Tibial nerve (tissue), 4 donors: ENCODE measurements around the gene RNASEL. TPM values are rescaled to one million over a fixed set of nuclear protein-coding genes. Genes with fewer than 3 reads are reported as not detected.

ENCODE experiments used
- DNase-seq, 2 donors: peaks; one replicate each; pipeline ENCODE4 v3.0.0-alpha.2; 2019; ENCODE audit warnings: low spot score in 2 of 2
- H3K27ac ChIP-seq, 4 donors: fragments of 200-600 bp; sonication (generic) in 3 of 4; one replicate each; pipeline ENCODE4 v1.5.1; 2017 to 2019; ENCODE audit warnings: mild to moderate bottlenecking in 1 of 4
- H3K27me3 ChIP-seq, 2 donors: fragments of 200-600 bp; sonication (generic) in 1 of 2; one replicate each; pipeline versions ENCODE4 v1.5.1 to v1.6.0; 2017 to 2019
- H3K36me3 ChIP-seq, 3 donors: fragments of 200-600 bp; sonication (generic); one replicate each; pipeline ENCODE4 v1.5.1; 2018 to 2019
- H3K4me1 ChIP-seq, 4 donors: fragments of 200-600 bp; sonication (generic) in 3 of 4; one replicate each; pipeline ENCODE4 v1.5.1; 2017 to 2019
- H3K4me3 ChIP-seq, 4 donors: fragments of 200-600 bp; sonication (generic) in 3 of 4; one replicate each; pipeline ENCODE4 v1.5.1; 2017 to 2019; ENCODE audit warnings: mild to moderate bottlenecking in 1 of 4, moderate library complexity in 1 of 4
- H3K9me3 ChIP-seq, 4 donors: fragments of 200-600 bp; sonication (generic) in 3 of 4; one replicate each; pipeline ENCODE4 v1.5.1; 2017 to 2019
- CTCF ChIP-seq, 5 experiments: fragments of 200-600 bp in 3 of 5; fragments of 450-650 bp in 2 of 5; sonication (generic) in 3 of 5; IDR thresholded peaks; one replicate each; pipeline ENCODE4 v1.5.1; 2016 to 2019; ENCODE audit warnings: antibody characterized with exemption in 5 of 5, mild to moderate bottlenecking in 3 of 5, moderate library complexity in 2 of 5
- EP300 ChIP-seq, 2 donors: sonication (generic); formaldehyde crosslinking; IDR thresholded peaks; one replicate each; pipeline ENCODE4 v1.6.1; 2017; ENCODE audit warnings: antibody characterized with exemption in 2 of 2, mild to moderate bottlenecking in 1 of 2
- POLR2A ChIP-seq, 2 donors: fragments of 450-650 bp; IDR thresholded peaks; one replicate each; pipeline ENCODE4 v1.6.1; 2017; ENCODE audit warnings: antibody characterized with exemption in 2 of 2, mild to moderate bottlenecking in 2 of 2, moderate library complexity in 2 of 2
- WGBS, 2 donors: methylation state at CpG; one replicate each; pipeline ENCODE4 v1.1.5; 2018; 5-methylcytosine and 5-hydroxymethylcytosine counted together
- total RNA-seq, 4 donors: library from RNA; depleted of rRNA; stranded (reverse); fragments of >200 nt; gene quantifications; one replicate each; pipeline ENCODE4 v1.1.0, GENCODE V29; 2016

Gene RNASEL
- total RNA-seq, 4 donors from 2014 or later, result 7.3 to 9.8 (median 8.8) TPM

DNA sequence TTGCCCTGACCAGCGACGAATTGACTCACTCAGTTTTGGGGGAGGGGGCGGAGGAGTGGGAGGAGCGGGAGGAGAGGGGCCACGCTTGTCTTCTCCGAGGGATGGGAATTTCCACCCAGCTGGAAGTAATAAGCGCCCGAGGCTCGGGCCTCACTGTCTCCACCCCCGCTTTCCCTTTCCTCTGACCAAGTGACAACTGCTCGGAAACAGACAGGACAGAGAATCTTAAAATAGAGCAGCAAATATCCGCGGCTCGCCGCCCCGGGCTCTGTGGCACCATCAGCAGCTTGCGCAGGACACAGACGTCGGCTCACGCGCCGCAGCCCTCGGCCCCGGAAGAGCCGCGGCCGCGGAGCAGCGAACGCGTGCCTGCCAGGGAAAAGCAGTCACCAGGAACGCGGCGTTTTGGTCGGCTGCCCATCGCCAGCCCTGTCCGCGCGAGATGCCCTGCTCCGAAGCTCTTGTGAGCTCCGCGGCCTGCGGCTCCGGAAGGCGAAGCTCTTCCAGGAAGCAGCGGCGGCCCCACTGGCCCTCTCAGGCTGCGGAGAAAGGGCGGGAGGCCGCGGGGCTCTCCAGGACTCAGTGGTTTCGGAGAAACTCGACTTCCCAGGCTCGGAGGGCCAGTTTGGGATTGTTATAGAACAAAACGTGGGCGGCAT lies 25.9 kb upstream of the RNASEL start:
- Histone ChIP-seq H3K27me3 (no peaks in the 10 kb centered on the region), H3K9me3 (no peaks in the 10 kb centered on the region), H3K36me3 (no peaks in the 10 kb centered on the region), H3K27ac (peak overlapping the region; percentile 77 to 96 (median 87)), H3K4me3 (peak overlapping the region; percentile 47 to 61 (median 58)), H3K4me1 (peaks cover 0 to 35% (median 14%) of the 10 kb centered on the region in 4 donors)
- 1 to 2% methylated on average over 18 to 47 of the region's 56 CpGs for WGBS, 2 donors
- no peak for TF ChIP-seq CTCF (IDR thresholded peaks at IDR 0.05)
- TF ChIP-seq EP300 (IDR thresholded peaks at IDR 0.05), result peak; percentile 11 to 81
- TF ChIP-seq POLR2A (IDR thresholded peaks at IDR 0.05), result peak; percentile 48 to 57
- peak; percentile 51 to 78 for DNase-seq

GRCh38 chr1:182611787-182612186 lies 22.7 kb upstream of the RNASEL start:
- TF ChIP-seq EP300 (IDR thresholded peaks at IDR 0.05), result no peak
- no peak for TF ChIP-seq CTCF (IDR thresholded peaks at IDR 0.05)
- no peak for TF ChIP-seq POLR2A (IDR thresholded peaks at IDR 0.05)
- no peak for DNase-seq
- Histone ChIP-seq H3K27ac (no peak overlapping the region), H3K9me3 (no peaks in the 10 kb centered on the region), H3K4me1 (peaks cover 0 to 24% (median 14%) of the 10 kb centered on the region in 4 donors), H3K27me3 (no peaks in the 10 kb centered on the region), H3K4me3 (no peak overlapping the region), H3K36me3 (no peaks in the 10 kb centered on the region)
- WGBS, 2 donors, result 86 to 91% methylated on average over 8 of the region's 8 CpGs

GRCh38 chr1:182611326-182611725 lies 22.3 kb upstream of the RNASEL start:
- Histone ChIP-seq H3K27ac (no peak overlapping the region), H3K27me3 (no peaks in the 10 kb centered on the region), H3K4me1 (peaks cover 0 to 19% (median 12%) of the 10 kb centered on the region in 4 donors), H3K9me3 (no peaks in the 10 kb centered on the region), H3K36me3 (no peaks in the 10 kb centered on the region), H3K4me3 (no peak overlapping the region)
- 71 to 86% methylated on average over 1 of the region's 1 CpG for WGBS, 2 donors
- TF ChIP-seq CTCF (IDR thresholded peaks at IDR 0.05), result no peak
- no peak for TF ChIP-seq EP300 (IDR thresholded peaks at IDR 0.05)
- no peak for DNase-seq

DNA sequence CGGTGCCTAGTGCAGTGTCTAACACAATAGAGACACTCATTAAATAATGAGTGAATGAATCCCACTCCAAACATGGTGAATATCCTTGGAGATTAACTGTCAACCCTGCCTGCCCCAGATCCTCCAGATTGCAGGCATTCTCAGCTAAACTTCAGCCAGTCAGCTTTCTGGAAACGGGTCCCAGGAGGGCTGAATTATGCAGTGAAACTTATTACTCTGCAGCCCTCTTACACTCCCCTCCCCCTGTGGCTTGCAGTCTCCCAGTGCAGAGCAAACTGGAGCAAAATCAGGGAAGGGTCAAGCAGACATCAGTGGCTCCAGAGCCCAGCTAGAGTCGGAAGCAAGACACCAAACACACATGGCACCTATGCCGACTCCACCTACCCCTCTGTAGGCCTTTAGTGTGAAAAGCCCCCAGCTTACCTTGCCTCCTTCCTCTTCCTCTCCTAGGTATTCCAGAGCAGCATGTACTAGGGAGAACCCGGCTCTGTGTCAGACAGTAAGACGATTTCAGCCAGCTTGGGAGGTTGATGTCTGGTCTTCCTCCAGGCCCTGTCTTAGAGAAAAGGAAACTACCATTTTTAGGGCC lies 21.6 kb upstream of the RNASEL start:
- DNase-seq, result no peak
- WGBS, 2 donors, result 70 to 80% methylated on average over 6 of the region's 6 CpGs
- no peaks in the 10 kb centered on the region for H3K36me3 ChIP-seq
- no peaks in the 10 kb centered on the region for H3K9me3 ChIP-seq
- TF ChIP-seq CTCF (IDR thresholded peaks at IDR 0.05) (no peak), EP300 (IDR thresholded peaks at IDR 0.05) (no peak), POLR2A (IDR thresholded peaks at IDR 0.05) (no peak)
- H3K4me1 ChIP-seq, result peaks cover 0 to 13% (median 7%) of the 10 kb centered on the region in 4 donors
- H3K4me3 ChIP-seq, result no peak overlapping the region
- H3K27ac ChIP-seq, result no peak overlapping the region
- no peaks in the 10 kb centered on the region for H3K27me3 ChIP-seq

- WGBS, 2 donors, result 73 to 79% methylated on average over 9 of the region's 9 CpGs
- TF ChIP-seq CTCF (IDR thresholded peaks at IDR 0.05) (no peak), EP300 (IDR thresholded peaks at IDR 0.05) (no peak), POLR2A (IDR thresholded peaks at IDR 0.05) (no peak)
- no peak overlapping the region for H3K27ac ChIP-seq
These were observed 20.0 kb upstream of the RNASEL start for GRCh38 chr1:182608845-182609610.

More at GRCh38 chr1:182608845-182609610, 20.0 kb upstream of the RNASEL start:
- Histone ChIP-seq H3K36me3 (no peaks in the 10 kb centered on the region), H3K27me3 (no peaks in the 10 kb centered on the region), H3K4me1 (peaks cover 0 to 11% (median 2%) of the 10 kb centered on the region in 4 donors), H3K9me3 (no peaks in the 10 kb centered on the region), H3K4me3 (no peak overlapping the region)
- no peak for DNase-seq
